ENCODE data around the gene TET2.

Gene TET2

DNA sequence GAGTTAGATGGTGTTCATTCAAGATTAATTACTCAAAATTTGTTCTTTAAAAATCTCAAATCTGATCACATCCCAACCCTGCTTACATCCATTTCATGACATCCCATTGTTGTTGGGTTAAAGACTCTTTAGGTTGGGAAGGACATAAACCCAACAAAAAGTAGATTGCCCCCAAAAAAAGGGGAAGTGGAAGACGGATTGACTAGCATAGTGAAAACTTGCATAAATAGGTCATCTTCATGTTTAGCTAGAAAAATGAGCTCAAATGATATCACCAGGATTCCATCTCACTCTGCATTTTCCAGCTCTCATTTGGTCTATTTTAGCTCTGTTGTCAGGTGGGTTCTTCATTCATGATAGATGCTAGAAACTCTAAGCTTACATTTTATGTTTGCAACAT lies 18.5 kb upstream of the TET2 start:
- no peak overlapping the region for H3K4me3 Mint-ChIP-seq

DNA sequence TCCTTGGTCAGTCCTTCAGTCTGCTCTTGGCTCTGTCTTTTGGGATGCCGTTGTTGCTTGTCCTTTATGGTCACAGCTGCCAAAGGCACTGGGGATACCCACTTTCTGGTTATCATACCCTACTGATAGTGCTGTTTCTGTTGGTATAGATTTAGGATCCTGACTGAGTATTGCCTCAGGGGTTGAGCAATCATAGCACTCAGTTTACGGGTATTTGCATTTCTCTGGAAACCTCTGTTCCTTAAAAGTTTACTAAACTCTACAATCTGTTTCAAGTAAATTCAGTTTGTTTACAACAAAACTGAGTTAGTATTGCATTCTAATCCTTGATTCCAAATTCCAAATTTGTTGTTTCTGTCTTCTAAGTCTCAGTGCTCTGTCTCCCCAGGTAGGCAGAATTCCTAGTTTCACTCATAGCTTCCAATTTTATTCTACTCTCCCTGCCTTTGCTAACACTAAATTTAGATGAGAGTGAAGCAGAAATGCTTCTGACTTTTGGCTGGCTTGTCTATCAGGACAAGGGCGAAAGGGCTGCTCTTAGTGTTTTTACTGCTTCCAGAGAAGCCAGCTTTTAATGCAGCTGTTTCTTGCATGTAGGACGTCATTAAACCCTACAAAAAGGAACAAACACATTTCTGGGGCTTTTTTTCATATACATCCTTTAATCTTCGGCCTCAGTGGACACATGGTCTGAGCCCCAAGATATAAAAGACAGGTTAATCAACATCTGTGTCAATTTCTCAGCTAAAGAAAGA lies 17.2 kb upstream of the TET2 start:
- H3K27ac Mint-ChIP-seq: peak overlapping the region; percentile 90
- no peaks in the 10 kb centered on the region for H3K9me3 Mint-ChIP-seq
- peaks cover 32% of the 10 kb centered on the region for H3K4me1 Mint-ChIP-seq (ENCODE audit: low read depth)
- no peaks in the 10 kb centered on the region for H3K36me3 Mint-ChIP-seq (ENCODE audit: low read depth)
- no peaks in the 10 kb centered on the region for H3K27me3 Mint-ChIP-seq
- intact Hi-C loops (cut with micrococcal nuclease): loop anchor here (2.0 kb wide), 1 partner anchor 17 kb away; no protein-coding TSS in a partner anchor
- H3K4me3 Mint-ChIP-seq: peak overlapping the region; percentile 32

More for the DNA sequence above, 18.5 kb upstream of the TET2 start:
- intact Hi-C loops (cut with micrococcal nuclease): loop anchor here (2.0 kb wide), 1 partner anchor 15 kb away; no protein-coding TSS in a partner anchor
- H3K27ac Mint-ChIP-seq: peak overlapping the region; percentile 90
- peaks cover 32% of the 10 kb centered on the region for H3K4me1 Mint-ChIP-seq (ENCODE audit: low read depth)
- no peaks in the 10 kb centered on the region for H3K36me3 Mint-ChIP-seq (ENCODE audit: low read depth)
- no peaks in the 10 kb centered on the region for H3K27me3 Mint-ChIP-seq
- no peaks in the 10 kb centered on the region for H3K9me3 Mint-ChIP-seq

DNA sequence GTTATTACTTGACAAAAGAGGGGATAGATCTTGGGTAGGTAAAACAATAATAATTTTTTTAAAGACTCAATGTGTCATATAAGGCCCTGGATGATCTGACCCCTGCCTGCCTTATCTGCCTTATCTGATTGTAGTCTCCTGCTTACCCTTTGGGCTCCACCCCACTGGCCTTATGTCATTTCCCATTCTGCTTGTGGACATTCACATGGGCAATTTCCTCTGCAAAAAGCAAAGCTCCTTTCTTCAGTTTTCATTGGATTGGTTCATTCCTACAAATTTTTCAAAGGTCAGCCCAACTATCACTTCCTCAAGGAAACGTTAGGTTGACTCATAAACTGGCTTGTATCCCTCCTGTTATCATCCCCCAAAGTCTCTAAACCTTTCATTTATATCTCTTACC lies 15.7 kb upstream of the TET2 start:
- no peaks in the 10 kb centered on the region for H3K9me3 Mint-ChIP-seq
- no peak overlapping the region for H3K4me3 Mint-ChIP-seq
- H3K27me3 Mint-ChIP-seq: no peaks in the 10 kb centered on the region
- no peaks in the 10 kb centered on the region for H3K36me3 Mint-ChIP-seq (ENCODE audit: low read depth)
- peak overlapping the region; percentile 90 for H3K27ac Mint-ChIP-seq
- peaks cover 32% of the 10 kb centered on the region for H3K4me1 Mint-ChIP-seq (ENCODE audit: low read depth)
- intact Hi-C loops (cut with micrococcal nuclease): no loop called here

DNA sequence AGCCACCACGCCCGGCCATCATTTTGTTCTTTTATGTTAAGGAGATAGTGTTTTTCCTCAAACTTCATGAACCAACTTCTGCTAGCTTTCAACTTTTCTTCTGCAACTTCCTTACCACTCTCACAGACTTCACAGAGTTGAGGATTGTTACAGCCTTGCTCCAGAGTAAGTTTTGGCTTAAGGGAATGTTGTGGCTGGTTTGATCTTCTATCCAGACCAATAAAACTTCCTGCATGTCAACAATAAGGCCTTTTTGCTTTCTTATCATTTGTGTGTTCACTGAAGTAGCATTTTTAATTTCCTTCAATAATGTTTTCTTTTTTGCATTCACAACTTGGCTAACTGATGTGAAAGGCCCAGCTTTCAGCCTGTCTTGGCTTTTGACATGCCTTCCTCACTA lies 12.7 kb upstream of the TET2 start:
- H3K27ac Mint-ChIP-seq: no peak overlapping the region
- H3K27me3 Mint-ChIP-seq: no peaks in the 10 kb centered on the region
- peaks cover 6% of the 10 kb centered on the region for H3K36me3 Mint-ChIP-seq (ENCODE audit: low read depth)
- no peaks in the 10 kb centered on the region for H3K9me3 Mint-ChIP-seq
- intact Hi-C loops (cut with micrococcal nuclease): no loop called here
- peaks cover 29% of the 10 kb centered on the region for H3K4me1 Mint-ChIP-seq (ENCODE audit: low read depth)
- H3K4me3 Mint-ChIP-seq: no peak overlapping the region

DNA sequence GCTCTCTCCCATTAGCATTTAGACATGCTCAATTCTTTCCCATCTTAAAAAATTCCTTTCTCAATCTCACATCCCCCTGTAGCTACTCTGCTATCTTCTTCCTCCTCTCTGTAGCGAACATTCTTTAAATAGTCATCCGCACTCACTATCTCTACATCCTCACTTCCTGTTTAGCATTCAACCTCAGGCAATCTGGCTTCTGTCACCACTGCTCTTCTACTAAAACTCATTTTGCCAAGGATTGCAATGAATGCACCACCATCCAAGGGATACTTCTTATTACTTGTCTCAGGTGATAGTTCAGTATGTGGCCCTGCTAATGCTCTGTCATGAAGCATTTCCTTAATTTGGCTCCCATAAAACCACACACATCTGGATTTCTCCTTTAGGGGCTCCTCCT lies 10.9 kb upstream of the TET2 start:
- intact Hi-C loops (cut with micrococcal nuclease): no loop called here
- peaks cover 6% of the 10 kb centered on the region for H3K36me3 Mint-ChIP-seq (ENCODE audit: low read depth)
- H3K4me3 Mint-ChIP-seq: no peak overlapping the region
- no peaks in the 10 kb centered on the region for H3K9me3 Mint-ChIP-seq
- H3K4me1 Mint-ChIP-seq (ENCODE audit: low read depth): peaks cover 29% of the 10 kb centered on the region
- no peak overlapping the region for H3K27ac Mint-ChIP-seq
- H3K27me3 Mint-ChIP-seq: no peaks in the 10 kb centered on the region

DNA sequence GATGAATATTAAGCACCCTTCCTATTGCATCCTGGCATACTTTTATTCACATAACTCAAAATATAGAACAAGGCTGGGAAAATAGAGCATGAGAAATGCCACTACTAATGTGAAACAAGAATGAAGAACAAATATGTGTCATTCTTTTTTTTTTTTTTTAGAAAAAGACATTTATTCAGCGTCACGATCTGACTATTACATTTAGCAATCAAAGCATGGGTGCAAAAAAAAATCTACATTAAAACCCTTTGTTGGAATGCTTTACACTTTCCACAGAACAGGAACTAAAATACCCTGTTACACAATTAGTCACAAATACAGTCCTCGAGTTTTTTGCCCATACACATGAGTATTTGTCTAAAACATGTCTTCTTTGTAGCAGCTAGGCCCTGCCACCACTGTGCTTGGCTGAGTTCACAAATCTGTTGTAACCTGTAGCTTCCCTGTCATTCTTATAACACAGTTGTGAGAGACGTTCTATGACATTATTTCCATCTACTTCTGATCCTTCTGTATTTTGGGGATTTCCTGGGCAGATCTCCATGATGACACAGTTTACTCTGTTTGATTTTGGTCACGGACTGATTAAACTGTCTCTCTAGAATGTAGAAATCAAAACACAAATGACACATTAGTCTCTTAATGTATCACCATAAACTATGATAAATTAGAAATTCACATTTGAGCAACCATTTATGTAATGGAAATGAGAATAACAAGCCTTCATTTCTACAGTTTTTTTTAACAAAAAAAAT lies 9.4 kb upstream of the TET2 start:
- peaks cover 12% of the 10 kb centered on the region for H3K36me3 Mint-ChIP-seq (ENCODE audit: low read depth)
- no peak overlapping the region for H3K4me3 Mint-ChIP-seq
- H3K9me3 Mint-ChIP-seq: no peaks in the 10 kb centered on the region
- intact Hi-C loops (cut with micrococcal nuclease): loop anchor here (1.0 kb wide), 1 partner anchor 8 kb away; no protein-coding TSS in a partner anchor
- no peaks in the 10 kb centered on the region for H3K27me3 Mint-ChIP-seq
- H3K27ac Mint-ChIP-seq: no peak overlapping the region
- H3K4me1 Mint-ChIP-seq (ENCODE audit: low read depth): peaks cover 23% of the 10 kb centered on the region

DNA sequence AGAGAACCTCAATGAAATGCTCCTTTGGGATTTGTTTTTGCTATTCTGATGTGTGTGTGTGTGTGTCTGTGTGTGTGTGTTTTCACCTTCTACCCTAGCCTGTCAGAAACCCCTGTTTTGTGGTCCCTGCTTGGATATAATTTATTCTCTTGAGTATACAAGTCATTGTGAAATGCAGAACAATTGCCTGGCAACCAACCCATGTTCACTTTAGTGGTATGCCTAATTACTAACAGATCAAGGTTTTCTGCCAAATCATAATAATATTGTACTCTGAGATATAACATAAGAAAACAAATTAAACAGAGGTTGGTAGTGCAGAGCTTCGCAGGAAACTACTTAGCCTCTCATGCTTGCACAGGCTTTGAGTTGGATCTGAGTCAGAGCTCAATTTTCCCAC lies 7.0 kb upstream of the TET2 start:
- Mint-ChIP-seq H3K4me1 (ENCODE audit: low read depth) (peaks cover 41% of the 10 kb centered on the region), H3K4me3 (no peak overlapping the region), H3K27me3 (no peaks in the 10 kb centered on the region), H3K36me3 (ENCODE audit: low read depth) (peaks cover 18% of the 10 kb centered on the region), H3K9me3 (no peaks in the 10 kb centered on the region), H3K27ac (no peak overlapping the region)
- intact Hi-C loops (cut with micrococcal nuclease): no loop called here

DNA sequence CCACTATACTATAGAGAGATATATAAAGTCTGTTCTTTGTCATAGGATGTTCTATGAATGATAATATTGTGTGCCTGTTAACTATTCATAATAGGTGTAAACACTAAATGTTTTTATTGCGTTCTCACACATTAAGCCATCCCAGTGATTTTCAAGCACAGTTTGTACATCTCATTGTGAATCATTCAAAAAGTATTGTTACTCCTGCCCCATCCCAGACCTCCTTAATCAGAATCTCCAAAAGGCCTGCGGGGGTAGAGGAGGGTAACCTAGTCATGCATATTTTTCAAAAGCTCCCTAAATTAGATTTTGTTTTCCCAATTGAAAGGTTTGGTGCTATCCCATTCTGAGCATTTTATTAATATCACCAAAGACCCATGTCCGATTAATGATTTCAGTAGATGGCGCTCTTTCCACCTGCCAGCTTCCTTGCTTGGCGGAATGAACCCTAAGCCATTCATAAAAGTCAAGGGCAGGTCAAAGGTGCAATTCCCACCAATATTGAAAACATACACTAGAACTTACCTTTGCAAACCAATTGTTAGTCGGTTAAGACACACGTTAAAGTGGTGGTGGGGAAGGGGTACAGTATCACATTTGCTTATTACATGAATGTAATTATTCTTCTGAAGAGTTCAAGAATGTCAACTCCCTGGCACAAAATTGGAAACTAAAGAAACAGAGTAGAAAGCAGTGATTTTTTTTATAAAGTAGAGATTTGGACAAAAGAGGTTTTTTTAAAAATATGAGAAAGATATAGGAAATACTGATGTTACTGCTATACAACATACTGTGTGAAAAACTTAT lies 5.8 kb upstream of the TET2 start:
- Mint-ChIP-seq H3K27ac (peak overlapping the region; percentile 52), H3K27me3 (no peaks in the 10 kb centered on the region), H3K4me3 (no peak overlapping the region), H3K36me3 (ENCODE audit: low read depth) (peaks cover 26% of the 10 kb centered on the region), H3K9me3 (no peaks in the 10 kb centered on the region), H3K4me1 (ENCODE audit: low read depth) (peaks cover 52% of the 10 kb centered on the region)
- intact Hi-C loops (cut with micrococcal nuclease): no loop called here

DNA sequence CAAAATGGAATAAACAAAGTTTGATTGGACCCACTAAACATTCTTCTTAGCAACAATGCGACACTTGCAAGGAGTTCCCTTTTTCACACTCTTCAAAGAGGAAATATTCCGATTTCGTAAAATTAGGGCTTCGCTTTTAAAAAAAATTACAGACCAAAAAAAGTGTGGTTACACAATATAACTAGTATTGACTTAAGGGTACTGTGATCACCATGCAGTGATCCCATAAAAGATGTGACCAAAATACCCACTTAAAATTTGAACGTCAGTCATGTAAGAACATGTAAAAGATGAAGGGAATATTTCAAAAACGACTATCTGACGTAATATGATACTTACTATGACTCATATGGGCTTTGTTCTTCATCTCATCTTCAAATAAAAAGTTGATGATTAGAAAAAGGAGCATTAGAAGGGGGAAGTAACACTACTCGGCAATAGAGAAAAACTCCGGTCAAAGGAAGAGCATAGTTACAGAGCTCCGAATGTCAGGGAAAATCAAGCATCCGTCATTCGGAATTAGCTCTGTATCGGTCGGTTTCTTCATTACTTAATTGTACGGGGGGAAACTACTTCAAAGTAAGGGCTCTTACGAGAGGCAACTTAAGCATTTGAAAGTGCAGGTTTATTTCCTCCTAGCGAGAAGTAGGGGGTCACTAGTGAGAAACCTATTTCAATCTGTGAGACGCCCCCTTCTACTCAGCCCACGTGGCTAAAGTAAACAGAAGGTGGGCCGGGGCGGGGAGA lies 1.3 kb upstream of the TET2 start:
- Mint-ChIP-seq H3K27me3 (no peaks in the 10 kb centered on the region), H3K9me3 (no peaks in the 10 kb centered on the region), H3K36me3 (ENCODE audit: low read depth) (peaks cover 41% of the 10 kb centered on the region), H3K4me3 (peak overlapping the region; percentile 89), H3K27ac (peak overlapping the region; percentile 100), H3K4me1 (ENCODE audit: low read depth) (peaks cover 46% of the 10 kb centered on the region)
- intact Hi-C loops (cut with micrococcal nuclease): loop anchor here (1.0 to 5.0 kb wide), 4 partner anchors 8 to 179 kb away; no protein-coding TSS in a partner anchor

DNA sequence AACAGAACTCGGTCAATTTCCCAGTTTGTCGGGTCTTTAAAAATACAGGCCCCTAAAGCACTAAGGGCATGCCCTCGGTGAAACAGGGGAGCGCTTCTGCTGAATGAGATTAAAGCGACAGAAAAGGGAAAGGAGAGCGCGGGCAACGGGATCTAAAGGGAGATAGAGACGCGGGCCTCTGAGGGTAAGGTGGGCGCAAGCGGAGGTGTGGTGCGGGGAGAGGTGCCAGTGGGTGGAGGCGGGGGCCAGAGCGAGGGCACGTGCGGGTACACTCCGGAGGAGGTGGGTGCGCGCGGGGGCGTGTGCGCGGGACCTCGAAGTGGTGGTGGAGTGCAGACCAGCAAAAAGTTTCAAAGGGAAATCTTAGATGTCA lies 787 bp upstream of the TET2 start:
- Mint-ChIP-seq H3K27ac (peak overlapping the region; percentile 100), H3K4me3 (peak overlapping the region; percentile 89), H3K36me3 (ENCODE audit: low read depth) (peaks cover 45% of the 10 kb centered on the region), H3K9me3 (no peaks in the 10 kb centered on the region), H3K4me1 (ENCODE audit: low read depth) (peaks cover 49% of the 10 kb centered on the region), H3K27me3 (no peaks in the 10 kb centered on the region)
- intact Hi-C loops (cut with micrococcal nuclease): loop anchor here (1.0 to 5.0 kb wide), 6 partner anchors 9 to 325 kb away; no protein-coding TSS in a partner anchor

DNA sequence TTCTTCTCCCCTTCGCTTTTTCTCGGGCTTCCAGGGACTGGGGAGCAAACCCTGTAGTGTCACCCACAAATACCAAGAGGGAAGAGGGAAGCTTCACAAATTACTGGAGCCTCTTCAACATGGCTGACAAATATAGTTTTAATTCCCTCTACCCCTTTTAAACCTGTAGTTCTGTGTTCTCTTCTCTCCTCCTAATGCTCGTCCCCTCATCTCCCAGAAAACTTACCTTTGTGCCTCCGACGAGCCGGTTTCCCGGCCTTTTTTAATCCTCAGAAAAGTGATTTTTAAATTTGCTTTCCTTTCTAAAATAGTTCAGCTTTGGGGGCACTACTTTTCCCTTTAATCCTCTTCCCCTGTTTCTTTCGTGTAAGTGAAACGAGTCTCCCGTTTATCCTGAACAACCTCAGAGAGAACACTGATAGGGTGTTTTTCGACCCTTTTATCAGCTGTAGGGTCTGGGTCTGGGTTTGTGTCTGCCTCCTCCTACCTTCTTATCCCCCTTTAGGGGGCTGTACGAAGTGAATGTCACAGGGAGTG lies 408 bp downstream of the TET2 start:
- Mint-ChIP-seq H3K4me3 (peak overlapping the region; percentile 89), H3K36me3 (ENCODE audit: low read depth) (peaks cover 43% of the 10 kb centered on the region), H3K9me3 (no peaks in the 10 kb centered on the region), H3K27ac (peak overlapping the region; percentile 100), H3K4me1 (ENCODE audit: low read depth) (peaks cover 54% of the 10 kb centered on the region), H3K27me3 (no peaks in the 10 kb centered on the region)
- intact Hi-C loops (cut with micrococcal nuclease): loop anchor here (2.0 to 5.0 kb wide), 2 partner anchors 45 to 324 kb away; no protein-coding TSS in a partner anchor

DNA sequence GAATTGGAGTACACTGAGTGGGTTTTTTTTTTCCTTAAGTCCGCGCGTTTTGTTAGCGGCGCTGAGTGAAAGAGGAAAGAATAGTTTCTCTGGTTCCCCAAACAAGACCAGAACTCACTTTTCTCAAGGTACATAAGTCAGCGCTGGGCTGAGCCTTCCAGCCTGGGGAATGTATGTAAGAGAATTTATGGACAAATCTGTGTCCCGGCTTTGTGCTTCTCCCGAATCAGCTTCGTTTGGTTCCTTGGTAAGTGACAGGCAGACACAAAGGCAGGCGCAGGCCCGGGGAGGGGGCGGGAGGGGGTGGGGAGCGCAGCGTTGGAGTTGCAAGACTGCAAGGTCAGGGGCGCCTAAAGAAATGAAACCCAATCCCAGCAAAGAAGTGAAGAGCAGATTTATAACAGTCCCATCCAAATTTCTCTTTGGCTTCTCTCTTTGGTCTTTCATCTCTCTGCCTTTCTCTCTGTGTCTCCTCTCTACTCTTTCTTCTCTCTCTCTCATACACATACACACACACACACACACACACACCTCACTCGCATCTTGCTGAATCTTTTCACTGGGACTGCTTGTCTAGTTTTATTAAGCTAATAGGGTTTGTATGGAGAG lies 981 bp downstream of the TET2 start:
- no peaks in the 10 kb centered on the region for H3K27me3 Mint-ChIP-seq
- H3K9me3 Mint-ChIP-seq: no peaks in the 10 kb centered on the region
- H3K4me3 Mint-ChIP-seq: peak overlapping the region; percentile 89
- H3K4me1 Mint-ChIP-seq (ENCODE audit: low read depth): peaks cover 56% of the 10 kb centered on the region
- H3K27ac Mint-ChIP-seq: peak overlapping the region; percentile 100
- intact Hi-C loops (cut with micrococcal nuclease): loop anchor here (2.0 to 5.0 kb wide), 2 partner anchors 45 to 323 kb away; no protein-coding TSS in a partner anchor
- peaks cover 43% of the 10 kb centered on the region for H3K36me3 Mint-ChIP-seq (ENCODE audit: low read depth)
